ENCODE measurements around the gene DDA1. TPM values are rescaled to one million over a fixed set of nuclear protein-coding genes. Genes with fewer than 3 reads are reported as not detected.
"Not testable (repeated sequence)": the region's sequence is repeated elsewhere in the genome, so short reads cannot be mapped to it uniquely, and the experiment has no call there.

DDA1 gene
- total RNA-seq, 1 donor from 2014 or later: 37.3 TPM

- Mint-ChIP-seq H3K27ac (no peak overlapping the region), H3K4me3 (no peak overlapping the region), H3K36me3 (no peaks in the 10 kb centered on the region), H3K4me1 (no peaks in the 10 kb centered on the region), H3K9me3 (no peaks in the 10 kb centered on the region), H3K27me3 (ENCODE audit: low read depth) (peaks cover 1% of the 10 kb centered on the region)
- DNase-seq (ENCODE audit: low spot score in 2 of 2, unreplicated experiment in 2 of 2): no peak
- TF ChIP-seq, protein P1, sequence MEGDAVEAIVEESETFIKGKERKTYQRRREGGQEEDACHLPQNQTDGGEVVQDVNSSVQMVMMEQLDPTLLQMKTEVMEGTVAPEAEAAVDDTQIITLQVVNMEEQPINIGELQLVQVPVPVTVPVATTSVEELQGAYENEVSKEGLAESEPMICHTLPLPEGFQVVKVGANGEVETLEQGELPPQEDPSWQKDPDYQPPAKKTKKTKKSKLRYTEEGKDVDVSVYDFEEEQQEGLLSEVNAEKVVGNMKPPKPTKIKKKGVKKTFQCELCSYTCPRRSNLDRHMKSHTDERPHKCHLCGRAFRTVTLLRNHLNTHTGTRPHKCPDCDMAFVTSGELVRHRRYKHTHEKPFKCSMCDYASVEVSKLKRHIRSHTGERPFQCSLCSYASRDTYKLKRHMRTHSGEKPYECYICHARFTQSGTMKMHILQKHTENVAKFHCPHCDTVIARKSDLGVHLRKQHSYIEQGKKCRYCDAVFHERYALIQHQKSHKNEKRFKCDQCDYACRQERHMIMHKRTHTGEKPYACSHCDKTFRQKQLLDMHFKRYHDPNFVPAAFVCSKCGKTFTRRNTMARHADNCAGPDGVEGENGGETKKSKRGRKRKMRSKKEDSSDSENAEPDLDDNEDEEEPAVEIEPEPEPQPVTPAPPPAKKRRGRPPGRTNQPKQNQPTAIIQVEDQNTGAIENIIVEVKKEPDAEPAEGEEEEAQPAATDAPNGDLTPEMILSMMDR (IDR thresholded peaks at IDR 0.05; ENCODE audit: unreplicated experiment): no peak
These were observed 47.8 kb downstream of the DDA1 start for GRCh38 chr19:17357078-17357666.

- no peak overlapping the region for H3K4me3 Mint-ChIP-seq
- DNase-seq (ENCODE audit: low spot score in 2 of 2, unreplicated experiment in 2 of 2): no peak
- H3K4me1 Mint-ChIP-seq: no peaks in the 10 kb centered on the region
- no peaks in the 10 kb centered on the region for H3K36me3 Mint-ChIP-seq
- no peak overlapping the region for H3K27ac Mint-ChIP-seq
- peaks cover 2% of the 10 kb centered on the region for H3K27me3 Mint-ChIP-seq (ENCODE audit: low read depth)
- TF ChIP-seq, protein P1 (IDR thresholded peaks at IDR 0.05; ENCODE audit: unreplicated experiment): no peak
- no peaks in the 10 kb centered on the region for H3K9me3 Mint-ChIP-seq
These were observed 48.4 kb downstream of the DDA1 start for GRCh38 chr19:17357724-17358123.

GRCh38 chr19:17358395-17358794, 49.0 kb downstream of the DDA1 start:
- H3K4me3 Mint-ChIP-seq: no peak overlapping the region
- H3K27ac Mint-ChIP-seq: no peak overlapping the region
- H3K4me1 Mint-ChIP-seq: no peaks in the 10 kb centered on the region
- peaks cover 3% of the 10 kb centered on the region for H3K27me3 Mint-ChIP-seq (ENCODE audit: low read depth)
- H3K9me3 Mint-ChIP-seq: no peaks in the 10 kb centered on the region
- DNase-seq (ENCODE audit: low spot score in 2 of 2, unreplicated experiment in 2 of 2): no peak
- no peaks in the 10 kb centered on the region for H3K36me3 Mint-ChIP-seq
- TF ChIP-seq, protein P1 (IDR thresholded peaks at IDR 0.05; ENCODE audit: unreplicated experiment): no peak

GRCh38 chr19:17359905-17360800, 50.8 kb downstream of the DDA1 start:
- H3K27ac Mint-ChIP-seq: no peak overlapping the region
- DNase-seq (ENCODE audit: low spot score in 2 of 2, unreplicated experiment in 2 of 2): no peak
- H3K4me3 Mint-ChIP-seq: no peak overlapping the region
- TF ChIP-seq, protein P1 (IDR thresholded peaks at IDR 0.05; ENCODE audit: unreplicated experiment): no peak
- H3K4me1 Mint-ChIP-seq: no peaks in the 10 kb centered on the region
- H3K27me3 Mint-ChIP-seq (ENCODE audit: low read depth): peaks cover 4% of the 10 kb centered on the region
- no peaks in the 10 kb centered on the region for H3K9me3 Mint-ChIP-seq
- H3K36me3 Mint-ChIP-seq: no peaks in the 10 kb centered on the region

- H3K27me3 Mint-ChIP-seq (ENCODE audit: low read depth): peaks cover 10% of the 10 kb centered on the region
These were observed 54.7 kb downstream of the DDA1 start for GRCh38 chr19:17363852-17364605.

More at GRCh38 chr19:17363852-17364605, 54.7 kb downstream of the DDA1 start:
- not testable (repeated sequence) for H3K27ac Mint-ChIP-seq; H3K9me3 Mint-ChIP-seq; H3K4me3 Mint-ChIP-seq; H3K36me3 Mint-ChIP-seq; H3K4me1 Mint-ChIP-seq; DNase-seq (ENCODE audit: low spot score in 2 of 2, unreplicated experiment in 2 of 2)

All from mesothelial cell of epicardium (in vitro differentiated cells).